ENCODE measurements around the gene PCDHA5.
"Not testable (repeated sequence)": the region's sequence is repeated elsewhere in the genome, so short reads cannot be mapped to it uniquely, and the experiment has no call there.

The PCDHA5 gene

GRCh38 chr5:140823475-140823874 lies 2.1 kb downstream of the PCDHA5 start:
- no peak for DNase-seq (ENCODE audit: low spot score)

- DNase-seq (ENCODE audit: low spot score), result no peak
These were observed 6.4 kb downstream of the PCDHA5 start, which contains the start of gene PCDHA6 for GRCh38 chr5:140827704-140828361. TSS of gene PCDHA6 (plus strand) at chr5:140827960. CDS start at chr5:140828092, 132 bp downstream.

GRCh38 chr5:140828362-140828737 lies 6.9 kb downstream of the PCDHA5 start:
- no peak for DNase-seq (ENCODE audit: low spot score)

- not testable (repeated sequence) for DNase-seq (ENCODE audit: low spot score)
These were observed 8.4 kb downstream of the PCDHA5 start for GRCh38 chr5:140829511-140830501.

- no peak for DNase-seq (ENCODE audit: low spot score)
These were observed 12.6 kb downstream of the PCDHA5 start, which contains the start of gene PCDHA7 for GRCh38 chr5:140833993-140834392. TSS of gene PCDHA7 (plus strand) at chr5:140834269. CDS start at chr5:140834384, 115 bp downstream.

- not testable (repeated sequence) for DNase-seq (ENCODE audit: low spot score)
These were observed 13.1 kb downstream of the PCDHA5 start for GRCh38 chr5:140834439-140835008.

GRCh38 chr5:140835622-140836510 lies 14.5 kb downstream of the PCDHA5 start:
- DNase-seq (ENCODE audit: low spot score), result no peak

GRCh38 chr5:140840978-140841962 lies 19.9 kb downstream of the PCDHA5 start, which contains the start of gene PCDHA8:
TSS of gene PCDHA8 (plus strand) at chr5:140841187. CDS start at chr5:140841322, 135 bp downstream.
- peak; percentile 72 for DNase-seq (ENCODE audit: low spot score)

- no peak for DNase-seq (ENCODE audit: low spot score)
These were observed 21.7 kb downstream of the PCDHA5 start for GRCh38 chr5:140842798-140843733.

- DNase-seq (ENCODE audit: low spot score), result not testable (repeated sequence)
These were observed 27.0 kb downstream of the PCDHA5 start, which contains the start of gene PCDHA9 for GRCh38 chr5:140848139-140849102. TSS of gene PCDHA9 (plus strand) at chr5:140848382. CDS start at chr5:140848496, 114 bp downstream.

- DNase-seq (ENCODE audit: low spot score), result not testable (repeated sequence)
These were observed 28.6 kb downstream of the PCDHA5 start for GRCh38 chr5:140849831-140850634.

- peak; percentile 61 for DNase-seq (ENCODE audit: low spot score)
These were observed 34.6 kb downstream of the PCDHA5 start, which contains the start of gene PCDHA10 for GRCh38 chr5:140855772-140856674. TSS of gene PCDHA10 (plus strand) at chr5:140855897. CDS start at chr5:140856049, 152 bp downstream.

- DNase-seq (ENCODE audit: low spot score), result no peak
These were observed 36.0 kb downstream of the PCDHA5 start for GRCh38 chr5:140857177-140857986.

- no peak for DNase-seq (ENCODE audit: low spot score)
These were observed 36.5 kb downstream of the PCDHA5 start for GRCh38 chr5:140857987-140858240.
